ENCODE data around the gene WSB2.
"Not testable (repeated sequence)": the region's sequence is repeated elsewhere in the genome, so short reads cannot be mapped to it uniquely, and the experiment has no call there.

The WSB2 gene

GRCh38 chr12:118061011-118061872, at the start of gene WSB2:
Gene WSB2, minus strand, starts transcription at chr12:118061179. Its CDS starts 131 bp downstream, at chr12:118061048.
- no peak for DNase-seq

GRCh38 chr12:118109088-118109487, 48.1 kb upstream of the WSB2 start:
- no peak for DNase-seq

GRCh38 chr12:118107694-118108093, 46.7 kb upstream of the WSB2 start:
- DNase-seq: no peak

DNA sequence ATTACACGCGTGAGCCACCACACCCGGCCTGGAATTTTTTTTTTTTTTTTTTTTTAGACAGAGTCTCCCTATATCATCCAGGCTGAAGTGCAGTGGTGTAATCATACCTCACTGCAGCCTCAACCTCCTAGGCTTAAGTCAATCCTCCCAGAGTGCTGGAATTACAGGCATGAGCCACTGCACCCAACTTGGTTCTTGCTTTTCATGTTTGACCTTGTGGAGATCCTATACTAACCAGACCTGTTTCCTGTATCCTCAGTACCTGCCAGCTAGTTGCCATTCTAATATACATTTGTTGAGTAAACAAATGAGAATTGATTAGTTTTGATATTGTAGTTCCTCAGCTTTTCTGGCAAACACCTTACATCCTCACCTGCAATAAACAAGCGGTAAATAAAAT, 46.0 kb upstream of the WSB2 start:
- no peak for DNase-seq

DNA sequence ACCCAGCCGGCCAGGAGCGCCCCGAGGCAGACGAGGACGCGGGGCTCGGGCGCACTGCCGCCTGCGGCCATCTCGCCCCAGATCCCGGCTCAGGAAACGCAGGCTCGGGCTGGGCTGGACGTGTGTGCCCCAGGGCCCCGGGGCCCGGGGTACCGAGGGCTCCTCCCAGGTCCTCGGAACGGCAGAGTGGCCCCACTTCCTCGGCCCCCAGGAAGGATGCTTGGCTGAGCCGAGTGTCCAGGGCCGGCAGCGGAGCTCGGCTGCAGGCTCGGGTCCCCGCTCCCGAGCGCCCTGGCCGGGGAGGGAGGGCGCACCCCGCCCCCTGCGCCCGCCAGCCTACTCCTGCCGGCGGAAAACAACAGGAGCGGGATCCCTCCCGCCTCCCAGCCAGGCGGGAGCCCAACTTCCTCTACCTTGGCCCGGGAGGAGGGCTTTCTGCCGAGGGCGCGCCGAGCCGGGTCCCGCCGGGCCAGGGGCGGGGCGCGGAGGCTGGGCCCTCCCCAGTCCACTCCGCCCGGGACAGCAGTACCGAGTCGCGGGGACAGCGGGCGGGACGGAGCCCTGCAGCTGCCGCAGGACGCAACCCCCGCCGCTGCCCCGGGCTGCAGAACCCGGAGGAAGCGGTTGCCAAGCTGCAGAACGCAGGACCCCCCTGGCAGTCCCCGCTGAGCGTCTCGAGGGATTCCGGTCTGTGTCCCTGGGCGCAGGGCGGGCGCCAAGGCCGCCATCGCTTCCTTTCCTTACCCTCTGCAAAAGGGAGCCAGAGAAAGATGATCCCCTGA, 42.8 kb upstream of the WSB2 start, which contains the start of gene VSIG10:
Gene VSIG10, minus strand, starts transcription at position 411 of the 782 bp plus-strand sequence. Its CDS starts 340 bp downstream, at position 71.
- DNase-seq: peak; percentile 41

DNA sequence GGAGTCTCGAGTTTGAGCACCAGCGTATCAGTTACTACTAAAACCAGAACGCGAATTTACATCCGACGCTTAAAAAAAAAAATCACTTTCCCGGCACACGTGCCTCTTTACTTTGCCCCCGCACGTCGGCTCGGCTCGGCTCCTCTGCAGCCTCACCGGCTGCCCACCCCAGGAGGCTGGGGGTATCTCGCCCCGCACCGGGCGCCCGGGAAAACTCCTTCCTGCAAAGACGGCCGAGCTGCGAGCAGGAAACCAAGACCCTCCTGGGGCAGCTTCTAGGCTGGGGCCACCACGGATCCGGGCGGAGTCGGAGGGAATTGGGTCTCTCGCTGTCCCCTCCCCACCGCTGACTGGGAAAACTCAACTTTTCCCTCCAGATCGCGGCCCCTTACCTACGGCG, 42.2 kb upstream of the WSB2 start:
- DNase-seq: no peak

GRCh38 chr12:118102609-118103008, 41.6 kb upstream of the WSB2 start:
- DNase-seq: no peak

DNA sequence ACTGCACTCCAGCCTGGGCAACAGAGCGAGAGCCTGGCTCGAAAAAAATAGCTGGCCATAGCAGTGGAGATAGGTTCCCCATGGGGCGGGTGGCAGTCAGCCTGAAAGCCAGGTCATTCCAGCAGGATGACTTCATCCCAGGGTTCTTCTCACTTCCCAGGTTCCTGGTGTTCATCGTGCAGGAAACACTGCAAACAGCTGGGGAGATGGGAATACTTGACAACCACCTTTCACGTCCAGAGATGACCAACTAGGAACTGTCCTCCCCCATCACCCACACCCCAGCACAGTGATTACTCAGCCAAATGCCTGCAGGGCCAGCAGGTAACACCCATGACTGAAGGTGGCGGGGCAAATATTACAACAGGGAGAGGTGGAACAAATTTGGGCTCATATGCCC, 41.1 kb upstream of the WSB2 start:
- no peak for DNase-seq

DNA sequence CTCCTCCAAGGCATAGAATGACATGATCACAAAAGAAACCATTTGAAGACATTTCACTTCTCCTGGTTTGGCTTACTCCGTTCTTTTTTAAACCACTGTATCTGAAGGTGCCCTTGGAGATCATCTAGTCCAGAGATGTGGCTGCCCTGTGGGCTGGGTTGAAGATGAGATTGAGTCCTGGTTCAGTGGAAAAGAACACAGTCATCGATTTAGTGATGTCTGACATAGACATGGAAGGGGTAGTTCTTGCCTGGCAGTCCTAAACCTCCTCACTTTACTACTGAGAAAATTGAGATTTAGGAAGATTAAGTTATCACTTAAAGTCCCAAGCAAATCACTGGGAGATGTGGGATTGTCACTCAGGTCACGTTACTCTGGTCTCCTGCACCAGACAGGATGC, 40.1 kb upstream of the WSB2 start:
- DNase-seq: no peak

DNA sequence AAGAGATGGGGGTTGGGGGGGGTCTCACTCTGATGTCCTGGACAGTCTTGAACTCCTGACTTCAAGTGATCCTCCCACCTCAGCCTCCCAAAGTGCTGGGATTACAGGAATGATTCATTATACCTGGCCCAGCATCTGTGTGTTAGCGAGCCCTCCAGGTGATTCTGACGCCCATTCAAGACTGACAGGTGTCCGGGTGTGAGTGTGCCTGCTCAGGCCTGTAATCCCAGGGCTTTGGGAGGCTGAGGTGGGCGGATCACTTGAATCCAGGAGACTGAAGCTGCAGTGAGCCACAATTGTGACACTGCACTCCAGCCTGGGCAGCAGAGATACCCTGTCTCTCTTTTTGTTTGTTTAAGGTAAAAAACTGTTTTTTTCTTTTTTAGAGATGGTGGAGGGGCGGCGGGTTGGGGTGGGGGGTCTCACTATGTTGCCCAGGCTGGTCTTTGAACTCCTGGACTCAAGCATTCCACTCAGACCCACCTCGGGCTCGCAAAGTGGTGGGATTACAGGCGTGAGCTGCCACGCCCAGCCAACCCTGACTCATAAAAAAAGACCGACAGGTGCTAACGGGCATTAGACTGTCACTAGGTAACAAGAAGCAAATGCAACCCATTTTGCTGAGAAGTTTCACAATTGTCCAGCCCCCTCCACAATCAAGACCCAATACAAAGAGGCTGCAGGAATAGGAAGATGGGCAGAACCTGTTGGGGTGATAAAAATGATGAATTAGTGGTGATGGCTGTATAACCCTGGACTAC, 38.1 kb upstream of the WSB2 start:
- DNase-seq: no peak

- DNase-seq: no peak
These were observed 37.4 kb upstream of the WSB2 start for GRCh38 chr12:118098401-118098800.

DNA sequence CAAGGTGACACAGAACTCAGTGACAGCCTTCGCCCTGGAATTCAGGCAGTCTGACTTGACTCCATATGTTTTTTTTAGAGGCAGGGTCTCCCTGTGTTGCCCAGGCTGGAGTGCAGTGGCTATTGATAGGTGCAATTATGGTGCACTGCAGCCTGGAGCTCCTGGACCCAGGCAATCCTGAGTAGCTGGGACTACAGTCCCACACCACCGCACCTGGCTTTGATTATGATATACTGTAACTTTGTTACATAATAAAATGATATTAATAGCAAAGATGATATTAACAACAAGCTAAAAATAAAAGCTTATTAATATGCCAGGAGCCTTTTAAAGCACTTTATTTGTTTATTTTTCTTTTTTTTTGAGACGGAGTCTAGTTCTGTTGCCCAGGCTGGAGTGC, 33.1 kb upstream of the WSB2 start:
- no peak for DNase-seq

GRCh38 chr12:118089782-118090181, 28.8 kb upstream of the WSB2 start:
- DNase-seq: no peak

- no peak for DNase-seq
These were observed 21.2 kb upstream of the WSB2 start for GRCh38 chr12:118082161-118082560.

- DNase-seq: not testable (repeated sequence)
These were observed 20.5 kb upstream of the WSB2 start for GRCh38 chr12:118081521-118081920.

DNA sequence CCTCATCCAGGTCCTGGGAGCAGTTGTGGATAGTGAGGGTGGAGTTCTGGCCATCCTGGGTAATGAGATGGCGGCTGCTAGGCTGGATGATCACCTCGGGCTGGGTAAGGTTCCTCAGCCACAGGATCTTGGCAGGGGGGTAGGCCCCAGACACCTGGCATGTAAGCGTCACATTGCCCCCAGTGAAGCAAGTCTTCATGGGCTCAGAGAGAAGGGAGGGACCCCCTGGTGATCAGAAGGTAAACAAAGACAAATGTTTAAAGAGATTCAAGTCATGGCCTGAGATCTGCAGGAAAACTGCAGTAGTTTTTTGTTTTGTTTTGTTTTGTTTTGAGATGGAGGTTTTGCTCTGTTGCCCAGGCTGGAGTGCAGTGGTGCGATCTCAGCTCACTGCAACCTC, 12.8 kb upstream of the WSB2 start:
- DNase-seq: no peak

DNA sequence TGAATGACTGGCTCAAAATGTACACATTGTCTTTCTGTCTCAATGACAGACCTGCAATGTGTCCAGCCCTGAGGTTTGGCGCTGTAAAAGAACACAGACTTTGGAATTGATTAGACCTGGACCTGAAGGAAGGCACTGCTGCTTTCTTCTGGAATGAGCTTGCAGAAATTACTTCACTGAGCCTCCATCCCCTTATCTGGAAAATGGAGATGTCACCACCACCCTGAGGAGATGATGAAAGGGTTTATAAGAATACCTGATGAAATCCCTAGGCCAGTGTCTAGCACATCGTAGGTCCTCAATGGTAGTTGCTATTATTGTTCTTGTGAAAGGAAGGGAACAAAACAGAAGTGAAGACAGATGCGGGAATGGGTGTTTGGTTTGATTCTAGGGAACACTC, 9.7 kb upstream of the WSB2 start:
- no peak for DNase-seq

GRCh38 chr12:118068445-118068844, 7.5 kb upstream of the WSB2 start:
- DNase-seq: no peak

DNA sequence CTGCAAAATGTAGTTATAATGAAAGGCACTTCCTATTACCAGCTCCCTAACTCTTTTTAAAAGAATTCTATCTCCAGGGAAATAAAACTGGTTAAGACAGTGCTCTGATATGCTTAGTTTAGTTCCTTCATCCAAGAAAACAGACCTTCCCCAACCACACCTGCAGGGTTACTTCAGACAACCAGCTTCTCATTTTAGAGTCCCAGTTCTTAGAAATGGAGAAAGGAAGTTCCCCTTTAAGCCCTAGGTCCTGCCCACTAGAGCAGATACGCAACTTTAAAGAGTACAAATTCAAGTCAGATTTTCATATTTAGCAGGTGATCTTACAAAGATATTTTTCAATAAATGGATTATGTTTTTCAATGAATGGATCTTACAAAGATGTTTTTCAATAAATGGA, 4.4 kb upstream of the WSB2 start:
- no peak for DNase-seq

DNA sequence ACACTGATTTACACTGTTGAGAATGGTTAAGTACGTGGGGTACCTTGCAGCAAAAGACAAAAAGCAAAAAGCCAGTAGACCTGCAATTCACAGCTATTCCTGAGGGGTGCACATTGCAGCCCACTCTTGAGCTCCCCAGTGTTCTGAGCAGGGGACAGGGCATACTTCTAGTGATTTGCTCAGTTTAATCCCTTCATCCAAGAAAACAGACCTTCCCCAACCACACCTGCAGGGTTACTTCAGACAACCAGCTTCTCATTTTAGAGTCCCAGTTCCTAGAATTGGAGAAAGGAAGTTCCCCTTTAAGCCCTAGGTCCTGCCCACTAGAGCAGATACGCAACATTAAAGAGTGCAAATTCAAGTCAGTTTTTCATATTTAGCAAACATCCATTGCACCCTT, 3.6 kb upstream of the WSB2 start:
- DNase-seq: no peak

DNA sequence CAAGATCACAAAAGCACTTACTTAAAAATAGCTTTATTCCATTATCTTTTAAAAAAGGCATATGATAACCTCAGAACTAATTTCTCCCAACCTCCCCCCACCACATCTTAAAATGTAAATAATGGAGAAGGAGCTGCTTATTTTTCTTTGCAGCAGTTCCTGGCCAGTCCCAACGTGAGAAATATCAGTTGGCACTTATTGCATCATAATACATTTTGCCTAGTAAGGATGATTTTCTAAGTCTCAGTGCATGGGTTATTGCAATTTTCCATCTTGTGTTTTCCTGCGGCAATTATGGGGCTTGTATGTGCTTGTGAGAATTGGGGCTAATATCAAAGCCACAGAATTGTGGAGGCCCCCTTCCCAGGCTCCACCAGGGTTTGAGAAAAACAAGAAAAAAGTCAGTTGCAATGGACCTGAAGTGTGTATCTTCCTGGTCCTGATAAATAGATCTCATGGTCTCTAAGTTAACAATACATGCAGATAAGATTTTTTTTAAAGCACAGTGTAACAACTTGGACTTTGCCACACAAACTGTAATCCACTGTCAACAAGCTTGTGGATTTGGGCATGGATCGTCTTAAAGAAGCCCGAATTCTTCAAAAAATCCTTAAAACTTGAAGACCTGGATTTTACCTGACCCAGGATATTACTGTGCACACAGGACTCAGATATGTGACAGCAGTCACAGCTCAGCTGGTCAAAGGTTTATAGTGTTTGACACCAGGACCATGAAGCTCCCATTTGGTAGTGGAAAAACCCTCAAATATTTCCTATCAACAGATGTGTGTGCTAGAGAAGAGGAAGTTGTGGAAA, 2.8 kb upstream of the WSB2 start:
- no peak for DNase-seq
